Measurements from ENCODE around the gene KCNG2. TPM values are rescaled to one million over a fixed set of nuclear protein-coding genes. Genes with fewer than 3 reads are reported as not detected.

Gene KCNG2
- total RNA-seq, 4 donors from 2014 or later, result 0.55 TPM; not detected in 3

- H3K4me1 ChIP-seq, result no peaks in the 10 kb centered on the region
- no peak for DNase-seq
These were observed 25.5 kb upstream of the KCNG2 start for GRCh38 chr18:79772108-79772864.

DNA sequence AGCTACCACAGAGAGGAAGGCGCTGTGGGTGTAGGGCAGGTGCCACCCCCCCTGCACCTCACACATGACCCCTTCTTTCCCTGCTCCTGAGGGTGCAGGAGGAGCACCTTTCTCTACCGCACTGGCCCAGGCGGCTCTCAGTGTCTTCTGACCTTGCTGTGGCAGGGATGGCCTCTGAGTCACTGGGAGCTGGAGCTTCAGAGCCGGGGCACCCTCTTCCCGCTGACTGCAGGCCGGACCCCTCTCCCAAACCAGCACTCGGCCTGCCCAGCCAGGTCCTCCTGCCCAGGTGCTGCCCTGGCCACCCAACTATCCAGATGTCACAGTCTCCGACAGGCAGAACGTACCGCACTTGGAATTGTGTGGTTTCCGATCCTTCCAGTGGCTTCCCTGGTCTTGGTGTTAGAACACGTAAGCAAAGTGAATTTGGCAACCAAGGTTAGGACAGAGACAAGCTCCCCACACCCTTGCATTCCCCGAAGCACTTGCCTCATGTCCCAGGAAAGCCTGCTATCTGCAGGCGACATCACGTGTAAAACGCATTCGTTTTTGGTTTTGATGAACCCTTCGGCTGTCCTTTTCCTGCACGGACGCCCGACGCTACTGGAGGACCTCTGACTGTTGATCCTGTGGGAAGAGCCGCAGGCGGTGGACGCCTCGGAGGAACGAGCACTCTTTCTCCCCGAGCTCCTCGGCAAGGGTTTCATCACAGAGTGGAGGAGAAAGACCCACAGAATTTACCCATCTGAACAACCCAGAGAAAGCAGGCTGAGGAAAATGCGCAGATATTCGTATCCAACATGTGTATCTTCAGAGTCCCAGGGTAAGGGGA lies 24.7 kb upstream of the KCNG2 start:
- no peak overlapping the region for H3K27ac ChIP-seq
- no peak for TF ChIP-seq POLR2A (IDR thresholded peaks at IDR 0.05)
- no peak for TF ChIP-seq CTCF (IDR thresholded peaks at IDR 0.05 in 4 of 5, conservative IDR thresholded peaks at IDR 0.05 in 1 of 5)
- in situ Hi-C loops (cut with MboI; ENCODE audit: low sequenced_read_pairs in 4 of 4) (no loop called here), intact Hi-C loops (cut with DNase I; ENCODE audit: low total_unique reads) (no loop called here)
- H3K9me3 ChIP-seq, result peaks cover 0 to 3% (median 0%) of the 10 kb centered on the region in 3 donors
- ATAC-seq (no peak), DNase-seq (no peak)
- no peaks in the 10 kb centered on the region for H3K4me1 ChIP-seq
- H3K4me3 ChIP-seq, result no peak overlapping the region
- H3K36me3 ChIP-seq, result no peaks in the 10 kb centered on the region
- peaks cover 10 to 17% (median 15%) of the 10 kb centered on the region in 3 donors for H3K27me3 ChIP-seq

More at GRCh38 chr18:79772108-79772864, 25.5 kb upstream of the KCNG2 start:
- TF ChIP-seq CTCF (IDR thresholded peaks at IDR 0.05 in 4 of 5, conservative IDR thresholded peaks at IDR 0.05 in 1 of 5) (no peak), POLR2A (IDR thresholded peaks at IDR 0.05) (no peak)
- no peak overlapping the region for H3K27ac ChIP-seq
- peaks cover 0 to 8% (median 0%) of the 10 kb centered on the region in 3 donors for H3K9me3 ChIP-seq
- H3K4me3 ChIP-seq, result no peak overlapping the region
- in situ Hi-C loops (cut with MboI; ENCODE audit: low sequenced_read_pairs in 4 of 4) (no loop called here), intact Hi-C loops (cut with DNase I; ENCODE audit: low total_unique reads) (no loop called here)
- no peak for ATAC-seq
- peaks cover 10 to 16% (median 14%) of the 10 kb centered on the region in 3 donors for H3K27me3 ChIP-seq
- H3K36me3 ChIP-seq, result no peaks in the 10 kb centered on the region

DNA sequence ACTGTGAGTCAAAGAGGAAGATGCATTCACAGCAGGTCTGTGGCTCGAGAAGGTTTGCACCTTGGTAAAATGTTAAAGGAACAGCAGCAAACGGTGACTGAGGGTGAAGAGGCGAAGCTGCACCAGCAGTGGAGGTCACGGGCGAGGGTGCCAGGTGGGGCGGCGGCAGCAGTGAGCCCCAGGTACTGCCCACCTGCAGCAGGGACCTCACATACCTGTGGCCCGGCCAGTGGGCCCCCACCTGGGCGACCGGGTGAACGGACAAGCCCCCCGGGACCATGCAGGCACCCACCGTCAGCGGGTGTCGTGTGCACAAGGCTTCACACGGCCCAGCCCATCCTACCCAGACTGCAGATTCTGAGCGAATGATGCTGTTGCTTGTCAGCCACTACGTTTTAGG lies 23.6 kb upstream of the KCNG2 start:
- Histone ChIP-seq H3K9me3 (no peaks in the 10 kb centered on the region), H3K4me1 (no peaks in the 10 kb centered on the region), H3K4me3 (no peak overlapping the region), H3K27me3 (peaks cover 10 to 19% (median 18%) of the 10 kb centered on the region in 3 donors), H3K27ac (no peak overlapping the region), H3K36me3 (no peaks in the 10 kb centered on the region)
- in situ Hi-C loops (cut with MboI; ENCODE audit: low sequenced_read_pairs in 4 of 4) (no loop called here), intact Hi-C loops (cut with DNase I; ENCODE audit: low total_unique reads) (no loop called here)
- no peak for TF ChIP-seq CTCF (IDR thresholded peaks at IDR 0.05 in 4 of 5, conservative IDR thresholded peaks at IDR 0.05 in 1 of 5)
- no peak for TF ChIP-seq POLR2A (IDR thresholded peaks at IDR 0.05)
- DNase-seq, result no peak
- ATAC-seq, result no peak

DNA sequence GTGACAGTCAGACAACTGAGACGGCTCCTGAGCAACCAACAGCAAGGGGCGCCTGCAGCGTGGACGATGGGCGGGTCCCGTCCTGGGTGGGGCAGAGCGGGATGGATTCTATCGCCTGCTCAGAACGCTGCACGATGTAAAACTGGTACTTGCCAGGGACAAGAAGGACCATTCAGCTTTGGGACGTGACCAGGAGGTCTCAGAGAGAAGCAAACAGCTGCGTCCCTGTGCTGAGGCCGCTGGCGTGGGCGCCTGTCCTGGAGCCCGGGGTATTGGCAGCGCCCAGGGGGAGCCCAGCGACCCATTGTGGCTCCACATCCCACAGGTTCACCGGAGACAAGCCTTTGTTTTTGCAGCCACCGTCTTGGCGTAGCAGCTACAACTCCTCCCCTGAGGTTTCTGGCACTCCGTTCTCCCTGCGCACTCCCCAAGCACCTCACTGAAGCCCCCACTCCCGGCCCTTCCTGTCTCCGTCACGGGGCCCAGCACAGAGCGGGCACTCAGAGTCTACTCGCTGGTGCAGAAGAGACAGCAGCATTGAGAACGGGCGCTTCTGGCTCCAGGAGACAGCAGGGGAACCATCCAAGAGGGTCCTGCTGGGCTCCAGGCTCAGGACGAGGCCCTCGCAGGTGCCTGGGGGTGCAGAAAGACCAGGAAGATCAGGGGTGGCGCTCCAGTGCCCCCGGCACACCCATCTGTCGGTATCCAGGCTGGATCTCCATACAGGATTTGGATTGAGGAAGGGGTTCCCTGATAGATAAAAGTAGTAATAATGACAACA lies 22.1 kb upstream of the KCNG2 start:
- H3K27me3 ChIP-seq, result peaks cover 10 to 19% (median 18%) of the 10 kb centered on the region in 3 donors
- H3K27ac ChIP-seq, result no peak overlapping the region
- no peak for ATAC-seq
- in situ Hi-C loops (cut with MboI; ENCODE audit: low sequenced_read_pairs in 4 of 4) (no loop called here), intact Hi-C loops (cut with DNase I; ENCODE audit: low total_unique reads) (no loop called here)
- DNase-seq, result no peak
- H3K4me3 ChIP-seq, result no peak overlapping the region
- no peaks in the 10 kb centered on the region for H3K9me3 ChIP-seq
- H3K36me3 ChIP-seq, result no peaks in the 10 kb centered on the region
- no peak for TF ChIP-seq CTCF (IDR thresholded peaks at IDR 0.05 in 4 of 5, conservative IDR thresholded peaks at IDR 0.05 in 1 of 5)
- no peak for TF ChIP-seq POLR2A (IDR thresholded peaks at IDR 0.05)
- H3K4me1 ChIP-seq, result no peaks in the 10 kb centered on the region
